Stimulated activated CD4-positive, alpha-beta T cell treated with anti-CD3 and anti-CD28 coated beads, Interleukin-12 subunit alpha, Interleukin-12 subunit beta, amount 100 ng/mL, for 4 hours (primary cell): ENCODE measurements around the gene PRKAG2.

Experiments used
- DNase-seq: peaks from one replicate; pipeline ENCODE4 v3.0.0-alpha.2; 2020

Gene PRKAG2

GRCh38 chr7:151705636-151706276, 171.2 kb downstream of the PRKAG2 start:
- no peak for DNase-seq

GRCh38 chr7:151704960-151705635, 171.8 kb downstream of the PRKAG2 start:
- DNase-seq, result no peak

- DNase-seq, result no peak
These were observed 172.5 kb downstream of the PRKAG2 start for GRCh38 chr7:151704299-151704959.

- DNase-seq, result no peak
These were observed 174.0 kb downstream of the PRKAG2 start for GRCh38 chr7:151702961-151703360.

- no peak for DNase-seq
These were observed 176.2 kb downstream of the PRKAG2 start for GRCh38 chr7:151700586-151701165.

- DNase-seq, result no peak
These were observed 177.0 kb downstream of the PRKAG2 start for GRCh38 chr7:151699928-151700319.

- DNase-seq, result no peak
These were observed 177.6 kb downstream of the PRKAG2 start for GRCh38 chr7:151699147-151699927.

- DNase-seq, result no peak
These were observed 179.0 kb downstream of the PRKAG2 start for GRCh38 chr7:151697942-151698341.

- no peak for DNase-seq
These were observed 179.4 kb downstream of the PRKAG2 start for GRCh38 chr7:151697515-151697895.

- no peak for DNase-seq
These were observed 180.0 kb downstream of the PRKAG2 start for GRCh38 chr7:151696721-151697514.

GRCh38 chr7:151695951-151696541, 180.9 kb downstream of the PRKAG2 start:
- no peak for DNase-seq

GRCh38 chr7:151694828-151695580, 181.9 kb downstream of the PRKAG2 start:
- DNase-seq, result no peak

GRCh38 chr7:151694441-151694827, 182.5 kb downstream of the PRKAG2 start:
- DNase-seq, result no peak

GRCh38 chr7:151693140-151693539, 183.8 kb downstream of the PRKAG2 start:
- DNase-seq, result no peak

GRCh38 chr7:151692721-151693120, 184.2 kb downstream of the PRKAG2 start:
- no peak for DNase-seq

- DNase-seq, result no peak
These were observed 185.5 kb downstream of the PRKAG2 start for GRCh38 chr7:151691449-151691848.

- no peak for DNase-seq
These were observed 186.3 kb downstream of the PRKAG2 start for GRCh38 chr7:151690606-151691005.

- no peak for DNase-seq
These were observed 187.5 kb downstream of the PRKAG2 start for GRCh38 chr7:151689196-151689971.

GRCh38 chr7:151688236-151688780, 188.6 kb downstream of the PRKAG2 start:
- DNase-seq, result no peak
